GM18502 (cell line): ENCODE measurements around the gene MRI1.
A peak's percentile ranks its signal among the peaks of the same experiment; 100 is the strongest.
"Not testable (repeated sequence)": the region's sequence is repeated elsewhere in the genome, so short reads cannot be mapped to it uniquely, and the experiment has no call there.

Experiments used
- ATAC-seq: cut with Tn5 transposase; IDR thresholded peaks from one replicate; pipeline ENCODE4 v1.9.1; 2021; ENCODE audit warnings: mild to moderate bottlenecking; ENCODE audit not compliant: unreplicated experiment, poor library complexity

MRI1 gene

GRCh38 chr19:13757805-13758772 is 6.2 kb upstream of the MRI1 start:
- ATAC-seq, result no peak

- ATAC-seq, result no peak
Observed at GRCh38 chr19:13758795-13759194, 5.5 kb upstream of the MRI1 start.

- ATAC-seq, result no peak
Observed at GRCh38 chr19:13761423-13761822, 2.9 kb upstream of the MRI1 start.

DNA sequence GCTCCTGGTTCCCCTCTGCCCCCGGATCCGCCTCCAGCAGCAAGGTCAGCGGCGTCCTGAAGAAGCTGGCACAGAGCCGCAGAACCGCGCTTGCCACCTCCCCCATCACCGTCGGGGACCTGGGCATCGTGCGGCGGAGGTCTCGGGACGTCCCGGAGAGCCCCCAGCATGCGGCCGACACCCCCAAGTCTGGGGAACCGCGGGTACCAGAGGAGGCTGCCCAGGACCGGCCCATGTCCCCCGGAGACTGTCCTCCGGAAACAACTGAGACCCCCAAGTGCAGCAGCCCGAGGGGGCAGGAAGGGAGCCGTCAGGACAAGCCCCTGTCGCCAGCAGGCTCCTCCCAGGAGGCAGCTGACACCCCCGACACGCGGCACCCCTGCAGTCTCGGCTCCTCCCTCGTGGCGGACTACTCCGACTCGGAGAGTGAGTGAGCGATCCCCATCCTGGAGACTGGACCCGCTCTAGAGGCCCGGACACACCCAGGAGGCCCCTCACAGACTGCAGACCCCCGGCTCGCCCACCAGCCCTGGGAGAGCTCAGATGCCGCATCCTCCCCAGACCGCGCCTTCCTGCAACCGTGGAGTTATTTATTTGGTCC is 1.6 kb upstream of the MRI1 start:
- no peak for ATAC-seq

DNA sequence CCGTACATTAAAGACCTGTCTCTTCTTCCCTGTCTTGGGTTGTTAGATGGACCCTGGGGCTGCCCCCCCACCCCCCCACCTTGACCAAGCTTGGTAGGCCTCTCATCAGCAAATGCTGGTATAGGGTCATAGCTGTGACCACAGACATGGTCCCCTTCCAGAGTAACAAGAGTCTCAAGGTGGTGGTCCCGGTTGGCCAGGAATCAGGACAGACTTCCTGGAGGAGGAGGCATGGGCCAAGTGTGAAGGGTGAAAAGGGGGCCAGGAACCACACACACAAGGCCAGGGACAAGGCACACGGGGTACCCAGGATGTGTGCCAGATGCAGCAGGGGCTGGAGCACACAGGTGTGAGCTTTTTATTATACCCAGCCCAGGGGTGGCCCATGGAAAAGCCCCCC is 1.1 kb upstream of the MRI1 start:
- no peak for ATAC-seq

GRCh38 chr19:13764821-13765394 is 586 bp downstream of the MRI1 start:
- ATAC-seq, result peak; percentile 24

DNA sequence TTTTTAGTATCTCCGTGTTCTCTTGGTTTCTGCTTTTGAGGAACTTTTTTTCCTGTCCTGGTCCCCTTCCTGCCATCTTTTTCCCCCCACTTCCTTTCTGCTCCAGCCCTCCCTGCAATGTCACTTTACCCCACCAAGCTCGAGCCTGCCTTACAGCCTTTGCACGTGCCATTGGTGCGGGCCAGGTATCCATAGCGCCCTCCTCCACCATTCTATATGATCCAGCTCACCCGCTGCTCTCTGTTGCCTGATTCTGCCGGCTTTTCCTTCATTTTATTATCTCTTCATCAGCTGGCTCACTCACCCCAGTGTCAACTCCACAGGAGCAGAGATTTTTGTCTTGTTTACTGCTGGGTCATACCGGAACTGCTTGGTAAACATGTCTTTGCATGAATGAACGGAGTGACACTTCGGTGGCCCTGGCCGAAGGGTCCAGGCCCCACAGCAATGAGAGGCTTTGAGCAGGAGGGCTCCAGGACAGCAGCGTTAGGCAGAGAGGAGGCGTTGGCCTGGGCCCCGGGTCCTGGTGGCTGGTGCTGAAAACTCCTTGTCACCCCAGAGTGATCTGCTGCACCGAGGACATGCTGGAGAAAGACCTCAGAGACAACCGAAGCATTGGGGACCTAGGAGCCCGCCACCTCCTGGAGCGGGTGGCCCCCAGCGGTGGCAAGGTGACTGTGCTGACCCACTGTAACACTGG is 1.2 kb downstream of the MRI1 start:
- no peak for ATAC-seq

GRCh38 chr19:13766095-13766481 is 1.8 kb downstream of the MRI1 start:
- ATAC-seq, result no peak

- ATAC-seq, result no peak
Observed at GRCh38 chr19:13768510-13768909, 4.2 kb downstream of the MRI1 start.

DNA sequence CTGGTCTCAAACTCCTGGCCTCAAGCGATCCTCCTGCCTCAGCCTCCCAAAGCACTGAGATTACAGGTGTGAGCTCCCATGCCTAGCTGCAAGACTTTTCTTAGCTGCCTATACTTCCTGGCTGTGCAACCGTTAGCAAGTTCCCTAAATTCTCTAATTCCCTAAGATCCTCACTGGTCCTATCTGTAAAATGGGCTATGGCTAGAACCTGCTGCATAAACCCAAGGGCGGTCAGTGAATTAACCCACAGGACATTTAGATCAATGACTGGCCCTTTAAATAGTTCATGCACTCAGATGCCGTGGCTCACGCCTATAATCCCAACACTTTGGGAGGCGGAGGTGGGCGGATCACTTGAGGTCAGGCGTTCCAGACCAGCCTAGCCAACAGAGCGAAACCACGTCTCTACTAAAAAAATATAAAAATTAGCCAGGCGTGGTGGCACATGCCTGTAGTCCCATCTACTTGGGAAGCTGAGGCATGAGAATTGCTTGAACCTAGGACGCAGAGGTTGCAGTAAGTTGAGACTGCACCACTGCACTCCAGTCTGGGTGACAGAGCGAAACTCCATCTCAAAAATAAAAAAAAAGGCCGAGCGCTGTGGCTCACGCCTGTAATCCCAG is 5.8 kb downstream of the MRI1 start:
- ATAC-seq, result no peak

DNA sequence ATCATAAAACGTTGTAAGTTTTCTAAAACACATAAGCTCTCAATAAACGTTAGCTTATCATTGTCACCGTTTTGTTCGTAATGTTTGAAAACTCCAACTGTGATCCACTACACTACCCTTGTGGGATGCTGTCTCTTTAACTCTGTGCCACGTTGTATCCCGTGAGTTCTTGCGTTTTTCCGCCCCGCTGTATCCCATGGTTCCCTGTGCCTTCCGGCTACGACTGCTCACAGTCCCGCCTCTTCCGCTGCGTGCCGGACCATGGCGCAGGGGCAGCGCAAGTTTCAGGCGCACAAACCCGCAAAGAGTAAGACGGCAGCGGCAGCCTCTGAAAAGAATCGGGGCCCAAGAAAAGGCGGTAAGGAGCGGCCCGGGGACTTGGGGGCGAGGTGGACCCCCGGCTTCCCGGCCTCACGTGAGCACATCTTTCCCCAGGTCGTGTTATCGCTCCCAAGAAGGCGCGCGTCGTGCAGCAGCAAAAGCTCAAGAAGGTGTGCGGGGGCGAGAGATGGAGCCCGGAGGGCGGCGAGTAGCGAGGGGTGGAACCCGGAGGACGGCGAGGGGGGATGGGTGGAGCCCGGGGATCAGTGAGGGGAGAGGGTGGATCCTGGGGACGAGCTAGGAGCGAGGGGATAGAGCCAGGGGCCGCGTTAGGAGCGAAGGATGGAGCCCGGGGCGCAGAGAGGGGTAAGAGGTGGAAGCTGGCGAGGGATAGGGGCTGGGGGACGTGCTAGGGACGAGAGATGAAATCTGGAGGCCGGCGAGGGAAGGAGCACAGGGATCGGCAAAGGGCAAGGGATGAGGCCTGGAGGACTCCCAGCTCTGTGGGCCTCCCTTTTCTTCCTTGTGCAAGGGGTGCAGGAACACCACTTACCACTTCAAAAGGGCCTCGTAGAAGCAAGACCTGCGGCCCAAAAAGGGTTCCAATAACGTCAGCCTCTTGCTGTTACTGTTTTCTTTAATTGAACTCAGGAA is 10.2 kb downstream of the MRI1 start, which contains the start of gene C19orf53:
C19orf53 (plus strand) TSS at position 240 of the 975 bp plus-strand sequence; CDS start at position 262, 22 bp downstream.
- ATAC-seq, result peak; percentile 87

GRCh38 chr19:13778398-13778797 is 14.1 kb downstream of the MRI1 start:
- ATAC-seq, result no peak

GRCh38 chr19:13778847-13779246 is 14.5 kb downstream of the MRI1 start:
- ATAC-seq, result no peak

DNA sequence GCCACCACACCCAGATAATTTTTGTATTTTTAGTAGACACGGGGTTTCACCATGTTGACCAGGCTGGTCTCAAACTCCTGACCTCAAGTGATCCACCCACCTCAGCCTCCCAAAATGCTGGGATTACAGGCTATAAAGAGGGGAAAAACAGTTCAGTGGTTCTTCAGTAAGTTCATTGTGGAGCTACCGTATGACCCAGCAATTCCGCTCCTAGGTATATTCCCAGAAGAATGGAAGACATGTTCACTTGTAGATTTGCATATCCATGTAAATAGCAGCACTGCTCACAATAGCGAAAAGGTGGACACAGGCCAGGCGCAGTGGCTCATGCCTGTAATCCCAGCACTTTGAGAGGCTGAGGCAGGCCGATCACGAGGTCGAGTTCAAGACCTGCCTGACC is 15.5 kb downstream of the MRI1 start:
- not testable (repeated sequence) for ATAC-seq

- no peak for ATAC-seq
Observed at GRCh38 chr19:13781547-13781946, 17.2 kb downstream of the MRI1 start.

GRCh38 chr19:13782537-13782936 is 18.2 kb downstream of the MRI1 start:
- ATAC-seq, result no peak

DNA sequence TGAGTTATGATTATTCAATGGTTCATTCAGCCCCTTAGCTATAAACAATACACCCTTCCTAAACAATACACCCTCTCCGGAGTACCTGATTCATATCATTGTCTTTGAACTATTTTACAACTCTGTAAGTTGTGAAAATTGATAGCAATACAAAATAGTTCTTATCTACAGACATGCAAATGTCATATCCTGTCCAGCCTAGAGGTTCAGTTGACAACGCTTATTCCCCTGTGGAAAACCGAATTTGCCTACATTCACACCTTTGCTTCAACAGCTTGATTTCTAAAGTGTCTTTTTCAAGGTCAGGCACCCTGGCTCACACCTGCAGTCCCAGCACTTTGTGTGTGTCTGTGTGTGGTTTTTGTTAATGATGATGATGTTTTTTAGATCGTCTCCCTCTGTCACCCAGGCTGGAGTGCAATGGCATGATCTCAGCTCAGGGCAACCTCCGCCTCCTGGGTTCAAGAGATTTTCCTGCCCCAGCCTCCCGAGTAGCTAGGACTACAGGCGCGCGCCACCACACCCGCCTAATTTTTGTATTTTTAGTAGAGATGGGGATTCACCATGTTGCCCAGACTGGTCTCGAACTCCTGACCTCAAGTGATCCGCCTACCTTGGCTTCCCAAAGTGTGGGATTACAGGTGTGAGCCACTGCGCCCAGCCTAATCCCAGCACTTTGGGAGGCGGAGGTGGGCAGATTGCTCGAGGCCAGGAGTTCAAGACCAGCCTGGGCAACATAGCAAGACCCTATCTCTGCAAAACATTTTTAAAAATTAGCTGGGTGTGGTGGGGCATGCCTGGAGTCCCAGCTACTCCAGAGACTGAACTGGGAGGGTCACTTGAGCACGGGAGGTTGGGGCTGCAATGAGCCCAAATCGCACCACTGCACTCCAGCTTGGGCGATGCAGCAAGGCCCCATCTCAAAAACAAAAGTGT is 19.5 kb downstream of the MRI1 start:
- no peak for ATAC-seq
